NCI-H2227 treated with DMSO at 0.1 percent for 48 hours (cell line): Measurements from ENCODE around the gene LPCAT1.
"Not testable (repeated sequence)": the region's sequence is repeated elsewhere in the genome, so short reads cannot be mapped to it uniquely, and the experiment has no call there.

Experiments
- DNase-seq: peaks from one replicate; lab custom pipeline; 2025; lab: John Stamatoyannopoulos, UW

LPCAT1 gene

GRCh38 chr5:1480217-1480616 is 43.5 kb downstream of the LPCAT1 start:
- no peak for DNase-seq

- no peak for DNase-seq
These were observed 44.1 kb downstream of the LPCAT1 start for GRCh38 chr5:1479581-1480188.

- no peak for DNase-seq
These were observed 44.7 kb downstream of the LPCAT1 start for GRCh38 chr5:1479066-1479465.

GRCh38 chr5:1478271-1479035 is 45.3 kb downstream of the LPCAT1 start:
- no peak for DNase-seq

GRCh38 chr5:1477341-1477740 is 46.4 kb downstream of the LPCAT1 start:
- no peak for DNase-seq

GRCh38 chr5:1476967-1477310 is 46.8 kb downstream of the LPCAT1 start:
- no peak for DNase-seq

GRCh38 chr5:1476181-1476966 is 47.4 kb downstream of the LPCAT1 start:
- DNase-seq = no peak

- DNase-seq = not testable (repeated sequence)
These were observed 48.2 kb downstream of the LPCAT1 start for GRCh38 chr5:1475544-1475900.

GRCh38 chr5:1474866-1475543 is 48.8 kb downstream of the LPCAT1 start:
- no peak for DNase-seq

- DNase-seq = no peak
These were observed 49.4 kb downstream of the LPCAT1 start for GRCh38 chr5:1474183-1474839.

GRCh38 chr5:1473746-1474145 is 50.0 kb downstream of the LPCAT1 start:
- no peak for DNase-seq

- no peak for DNase-seq
These were observed 50.7 kb downstream of the LPCAT1 start for GRCh38 chr5:1472964-1473628.

GRCh38 chr5:1471997-1472963 is 51.5 kb downstream of the LPCAT1 start:
- no peak for DNase-seq

- DNase-seq = no peak
These were observed 52.4 kb downstream of the LPCAT1 start for GRCh38 chr5:1471240-1471853.

- DNase-seq = no peak
These were observed 53.0 kb downstream of the LPCAT1 start for GRCh38 chr5:1470762-1471211.

GRCh38 chr5:1468629-1469527 is 54.9 kb downstream of the LPCAT1 start:
- DNase-seq = no peak

- DNase-seq = no peak
These were observed 55.5 kb downstream of the LPCAT1 start for GRCh38 chr5:1468247-1468612.

GRCh38 chr5:1467341-1468246 is 56.2 kb downstream of the LPCAT1 start:
- DNase-seq = no peak
